Panc1 (cell line): ENCODE results near the gene DSCAML1.

Experiments used
- CTCF ChIP-seq: fragments of 450-650 bp; IDR thresholded peaks from 2 replicates; pipeline ENCODE4 v1.5.1; 2017; ENCODE audit warnings: mild to moderate bottlenecking
- POLR2AphosphoS5 ChIP-seq: IDR thresholded peaks from 2 replicates; pipeline ENCODE4 v1.6.1; 2012; ENCODE audit warnings: mild to moderate bottlenecking, low read depth, low read length, moderate library complexity
- REST ChIP-seq, 2 experiments: IDR thresholded peaks; 2 replicates each; pipeline ENCODE4 v1.6.1; 2011 to 2012; ENCODE audit warnings: low read depth in 2 of 2, control low read depth in 1 of 2, low read length in 1 of 2, mild to moderate bottlenecking in 1 of 2, moderate library complexity in 1 of 2; ENCODE audit not compliant: insufficient read depth in 1 of 2
- TCF7L2 ChIP-seq: IDR thresholded peaks from 2 replicates; pipeline ENCODE4 v1.6.1; 2011; ENCODE audit warnings: mild to moderate bottlenecking, low read depth, low read length, inconsistent platforms

GRCh38 chr11:117521974-117522373 lies 275.0 kb downstream of the DSCAML1 start:
- TF ChIP-seq CTCF (no peak), POLR2AphosphoS5 (no peak), REST (IDR thresholded peaks at IDR 0.05; ENCODE audit: insufficient read depth in 1 of 2, low read depth in 2 of 2, low read length in 1 of 2) (no peak), TCF7L2 (no peak)
